Lung (tissue), 12 donors: ENCODE data around the gene SLC25A23. TPM values are rescaled to one million over a fixed set of nuclear protein-coding genes. Genes with fewer than 3 reads are reported as not detected.

Experiments
- ATAC-seq: fragments of 200-7000 bp; cut with Tn5 transposase; one replicate; pipeline ENCODE4 v1.9.1; 2020; ENCODE audit warnings: moderate number of reproducible peaks; ENCODE audit not compliant: insufficient read depth, low FRiP score
- DNase-seq, 3 donors: peaks; one replicate each; pipeline ENCODE4 v3.0.0-alpha.2; 2013 to 2017
- H3K27ac ChIP-seq, 2 donors: one replicate each; pipeline ENCODE4 v1.5.1; 2013; ENCODE audit warnings: mild to moderate bottlenecking in 2 of 2, moderate library complexity in 2 of 2, control low read depth in 1 of 2, inconsistent platforms in 1 of 2, low read depth in 1 of 2, low read length in 1 of 2
- H3K27me3 ChIP-seq, 3 donors: one replicate each; pipeline ENCODE4 v1.5.1; 2013; ENCODE audit warnings: low read length in 2 of 3; ENCODE audit not compliant: control insufficient read depth in 3 of 3, insufficient read depth in 3 of 3
- H3K36me3 ChIP-seq, 4 donors: one replicate each; pipeline ENCODE4 v1.5.1; 2013; ENCODE audit warnings: low read length in 4 of 4, mild to moderate bottlenecking in 1 of 4, moderate library complexity in 1 of 4; ENCODE audit not compliant: control insufficient read depth in 4 of 4, insufficient read depth in 4 of 4
- H3K4me1 ChIP-seq, 5 donors: one replicate each; pipeline ENCODE4 v1.5.1; 2013; ENCODE audit warnings: low read length in 5 of 5, mild to moderate bottlenecking in 2 of 5, moderate library complexity in 1 of 5; ENCODE audit not compliant: control insufficient read depth in 5 of 5, insufficient read depth in 5 of 5
- H3K4me3 ChIP-seq: one replicate; pipeline ENCODE4 v1.5.1; 2013; ENCODE audit warnings: mild to moderate bottlenecking, control low read depth, moderate library complexity
- H3K9ac ChIP-seq, 2 donors: one replicate each; pipeline ENCODE4 v1.5.1; 2013; ENCODE audit warnings: low read length in 2 of 2, control low read depth in 1 of 2; ENCODE audit not compliant: insufficient read depth in 1 of 2
- H3K9me3 ChIP-seq, 4 donors: one replicate each; pipeline ENCODE4 v1.5.1; 2013; ENCODE audit warnings: low read length in 3 of 4, mild to moderate bottlenecking in 1 of 4, moderate library complexity in 1 of 4; ENCODE audit not compliant: control insufficient read depth in 4 of 4, insufficient read depth in 3 of 4
- CTCF ChIP-seq: IDR thresholded peaks from 2 replicates; pipeline ENCODE4 v1.5.1; 2012; ENCODE audit warnings: mild to moderate bottlenecking; ENCODE audit errors: control extremely low read depth, extremely low read depth
- WGBS, 2 donors: extraction: QIAGEN DNeasy Blood & Tissue Kit; methylation state at CpG; one replicate each; pipeline ENCODE4 v1.1.7; 2013; 5-methylcytosine and 5-hydroxymethylcytosine counted together
- polyA plus RNA-seq, 2 donors: library from polyadenylated mRNA; stranded (reverse); fragments of 200-250 nt; gene quantifications; one replicate each; pipeline ENCODE4 v1.2.1, GENCODE V29; 2013
- total RNA-seq, 2 donors: library from RNA; depleted of rRNA in 1 of 2; stranded (reverse); fragments of >200 nt in 1 of 2; gene quantifications; one replicate each; pipeline ENCODE4 v1.2.1, GENCODE V29; 2014 to 2021
- donor health status: control.
- donor health status: control.
- donor health status: Bipolar disorder and iron deficiency.
- donor health status: healthy.
- donor health status: DM: yes; HTN: yes; CAD: no.

Gene SLC25A23
- total and polyA plus RNA-seq, 4 donors: 15.7 to 49.5 (median 44.5) TPM

- no peak for ATAC-seq
- H3K4me3 ChIP-seq: peak within 1 kb of the TSS; percentile 33
- no peaks in the 10 kb centered on the region for H3K36me3 ChIP-seq
- H3K4me1 ChIP-seq: peaks cover 0 to 11% (median 4%) of the 10 kb centered on the region in 5 donors
- WGBS, 2 donors: 1 to 2% methylated on average over 38 to 71 of the region's 71 CpGs
- peaks cover 0 to 10% (median 5%) of the 10 kb centered on the region in 3 donors for H3K27me3 ChIP-seq
- H3K27ac ChIP-seq: no peak within 1 kb of the TSS
- no peak within 1 kb of the TSS for H3K9ac ChIP-seq
- H3K9me3 ChIP-seq: no peaks in the 10 kb centered on the region
- peak in 2 of 3 donors; percentile 25 to 29 for DNase-seq
- TF ChIP-seq CTCF: no peak
Measured at GRCh38 chr19:6501740-6502648, 42.4 kb upstream of the SLC25A23 start, which contains the start of gene TUBB4A. TUBB4A (minus strand) TSS chr19:6502309; CDS start chr19:6502212, 97 bp downstream.

GRCh38 chr19:6500837-6501739 is 41.5 kb upstream of the SLC25A23 start:
- 57 to 61% methylated on average over 24 of the region's 24 CpGs for WGBS, 2 donors
- no peaks in the 10 kb centered on the region for H3K9me3 ChIP-seq
- ATAC-seq (no peak), DNase-seq (no peak)
- H3K27ac ChIP-seq: no peak overlapping the region
- peaks cover 0 to 10% (median 5%) of the 10 kb centered on the region in 3 donors for H3K27me3 ChIP-seq
- no peaks in the 10 kb centered on the region for H3K36me3 ChIP-seq
- TF ChIP-seq CTCF: no peak
- no peak overlapping the region for H3K9ac ChIP-seq
- H3K4me1 ChIP-seq: peaks cover 0 to 11% (median 4%) of the 10 kb centered on the region in 5 donors
- no peak overlapping the region for H3K4me3 ChIP-seq

DNA sequence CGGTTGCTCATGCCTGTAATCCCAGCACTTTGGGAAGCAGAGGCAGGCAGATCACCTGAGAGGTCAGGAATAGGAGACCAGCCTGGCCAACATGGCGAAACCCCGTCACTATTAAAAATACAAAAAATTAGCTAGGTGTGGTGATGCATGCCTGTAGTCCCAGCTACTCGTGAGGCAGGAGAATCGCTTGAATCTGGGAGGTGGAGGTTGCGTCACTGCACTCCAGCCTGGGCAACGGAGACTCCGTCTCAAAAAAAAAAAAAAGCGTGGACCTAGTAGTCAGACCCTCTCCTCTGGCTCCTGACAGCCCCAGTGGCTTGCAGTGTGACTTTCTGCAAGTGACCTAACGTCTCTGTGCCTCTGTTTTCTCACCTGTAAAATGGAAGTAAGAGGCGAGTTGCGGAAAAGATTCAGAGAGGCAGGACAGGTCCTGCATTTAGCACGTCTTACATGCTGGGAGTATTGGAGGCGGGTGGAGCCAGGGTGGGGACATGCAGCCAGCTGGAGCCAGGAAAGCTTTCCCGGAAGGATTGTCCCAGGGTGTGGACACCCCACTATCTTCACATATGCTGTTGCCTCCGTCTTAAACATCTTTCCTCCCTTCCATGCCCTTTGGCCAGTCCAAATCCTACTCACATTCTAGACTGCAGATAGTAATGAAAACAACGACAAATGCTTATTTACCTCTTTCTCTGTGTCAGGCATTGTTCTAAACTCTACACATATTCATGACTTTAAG is 39.6 kb upstream of the SLC25A23 start:
- ATAC-seq (no peak), DNase-seq (no peak)
- 72 to 75% methylated on average over 17 of the region's 17 CpGs for WGBS, 2 donors
- Histone ChIP-seq H3K9me3 (no peaks in the 10 kb centered on the region), H3K27me3 (peaks cover 0 to 10% (median 5%) of the 10 kb centered on the region in 3 donors), H3K4me3 (no peak overlapping the region), H3K36me3 (no peaks in the 10 kb centered on the region), H3K4me1 (peaks cover 0 to 11% (median 4%) of the 10 kb centered on the region in 5 donors), H3K9ac (no peak overlapping the region), H3K27ac (no peak overlapping the region)
- no peak for TF ChIP-seq CTCF
